ENCODE data around the gene ELOVL5. TPM values are rescaled to one million over a fixed set of nuclear protein-coding genes. Genes with fewer than 3 reads are reported as not detected.

Gene ELOVL5
- total RNA-seq, 1 experiment from 2014 or later: 82.7 TPM

- H3K27ac ChIP-seq (ENCODE audit: low read length): no peak overlapping the region
- no peaks in the 10 kb centered on the region for H3K27me3 ChIP-seq (ENCODE audit: low read length)
- no peak overlapping the region for H3K9ac ChIP-seq (ENCODE audit: low read length)
- DNase-seq: no peak
- H3K4me1 ChIP-seq (ENCODE audit: low read length): peaks cover 18% of the 10 kb centered on the region
- no peaks in the 10 kb centered on the region for H4K20me1 ChIP-seq (ENCODE audit: insufficient read depth, low read depth, low read length)
- H3K9me2 ChIP-seq (replicated peaks; ENCODE audit: insufficient read depth, low read length): no peaks in the 10 kb centered on the region
- no peak overlapping the region for H3K4me3 ChIP-seq (ENCODE audit: low read length)
- H3K79me2 ChIP-seq (ENCODE audit: low read length): no peaks in the 10 kb centered on the region
- no peaks in the 10 kb centered on the region for H3K9me3 ChIP-seq (ENCODE audit: low read length)
- no peak overlapping the region for H3K4me2 ChIP-seq (ENCODE audit: low read depth, low read length, poor library complexity, severe bottlenecking)
- no peaks in the 10 kb centered on the region for H3K36me3 ChIP-seq (ENCODE audit: insufficient read depth, low read length)
- no peak overlapping the region for H2AFZ ChIP-seq (ENCODE audit: low read length)
These were observed 96.5 kb downstream of the ELOVL5 start for GRCh38 chr6:53252177-53252692.

GRCh38 chr6:53251033-53251672 is 97.6 kb downstream of the ELOVL5 start:
- no peak overlapping the region for H3K4me3 ChIP-seq (ENCODE audit: low read length)
- H3K79me2 ChIP-seq (ENCODE audit: low read length): no peaks in the 10 kb centered on the region
- no peaks in the 10 kb centered on the region for H3K9me2 ChIP-seq (replicated peaks; ENCODE audit: insufficient read depth, low read length)
- no peak overlapping the region for H3K4me2 ChIP-seq (ENCODE audit: low read depth, low read length, poor library complexity, severe bottlenecking)
- no peak for DNase-seq
- no peaks in the 10 kb centered on the region for H3K27me3 ChIP-seq (ENCODE audit: low read length)
- no peaks in the 10 kb centered on the region for H4K20me1 ChIP-seq (ENCODE audit: insufficient read depth, low read depth, low read length)
- no peak overlapping the region for H2AFZ ChIP-seq (ENCODE audit: low read length)
- peaks cover 24% of the 10 kb centered on the region for H3K4me1 ChIP-seq (ENCODE audit: low read length)
- H3K27ac ChIP-seq (ENCODE audit: low read length): no peak overlapping the region
- H3K36me3 ChIP-seq (ENCODE audit: insufficient read depth, low read length): no peaks in the 10 kb centered on the region
- H3K9me3 ChIP-seq (ENCODE audit: low read length): no peaks in the 10 kb centered on the region
- H3K9ac ChIP-seq (ENCODE audit: low read length): no peak overlapping the region

GRCh38 chr6:53250176-53251032 is 98.3 kb downstream of the ELOVL5 start:
- H3K4me3 ChIP-seq (ENCODE audit: low read length): no peak overlapping the region
- no peaks in the 10 kb centered on the region for H3K27me3 ChIP-seq (ENCODE audit: low read length)
- H3K9me2 ChIP-seq (replicated peaks; ENCODE audit: insufficient read depth, low read length): no peaks in the 10 kb centered on the region
- no peaks in the 10 kb centered on the region for H3K79me2 ChIP-seq (ENCODE audit: low read length)
- no peak overlapping the region for H3K9ac ChIP-seq (ENCODE audit: low read length)
- H4K20me1 ChIP-seq (ENCODE audit: insufficient read depth, low read depth, low read length): no peaks in the 10 kb centered on the region
- no peak overlapping the region for H3K4me2 ChIP-seq (ENCODE audit: low read depth, low read length, poor library complexity, severe bottlenecking)
- H3K9me3 ChIP-seq (ENCODE audit: low read length): no peaks in the 10 kb centered on the region
- peaks cover 25% of the 10 kb centered on the region for H3K4me1 ChIP-seq (ENCODE audit: low read length)
- no peaks in the 10 kb centered on the region for H3K36me3 ChIP-seq (ENCODE audit: insufficient read depth, low read length)
- H3K27ac ChIP-seq (ENCODE audit: low read length): no peak overlapping the region
- DNase-seq: no peak
- H2AFZ ChIP-seq (ENCODE audit: low read length): no peak overlapping the region

GRCh38 chr6:53246924-53247323 is 101.8 kb downstream of the ELOVL5 start:
- H3K4me2 ChIP-seq (ENCODE audit: low read depth, low read length, poor library complexity, severe bottlenecking): peak overlapping the region; percentile 6
- H3K9ac ChIP-seq (ENCODE audit: low read length): no peak overlapping the region
- peaks cover 39% of the 10 kb centered on the region for H3K4me1 ChIP-seq (ENCODE audit: low read length)
- H3K27me3 ChIP-seq (ENCODE audit: low read length): no peaks in the 10 kb centered on the region
- no peaks in the 10 kb centered on the region for H4K20me1 ChIP-seq (ENCODE audit: insufficient read depth, low read depth, low read length)
- no peaks in the 10 kb centered on the region for H3K9me3 ChIP-seq (ENCODE audit: low read length)
- H3K79me2 ChIP-seq (ENCODE audit: low read length): no peaks in the 10 kb centered on the region
- no peak overlapping the region for H3K27ac ChIP-seq (ENCODE audit: low read length)
- no peak overlapping the region for H2AFZ ChIP-seq (ENCODE audit: low read length)
- no peaks in the 10 kb centered on the region for H3K9me2 ChIP-seq (replicated peaks; ENCODE audit: insufficient read depth, low read length)
- no peaks in the 10 kb centered on the region for H3K36me3 ChIP-seq (ENCODE audit: insufficient read depth, low read length)
- no peak overlapping the region for H3K4me3 ChIP-seq (ENCODE audit: low read length)
- DNase-seq: no peak

GRCh38 chr6:53244958-53245357 is 103.8 kb downstream of the ELOVL5 start:
- peak overlapping the region; percentile 18 for H3K9ac ChIP-seq (ENCODE audit: low read length)
- H3K27me3 ChIP-seq (ENCODE audit: low read length): no peaks in the 10 kb centered on the region
- no peaks in the 10 kb centered on the region for H4K20me1 ChIP-seq (ENCODE audit: insufficient read depth, low read depth, low read length)
- H3K4me1 ChIP-seq (ENCODE audit: low read length): peaks cover 43% of the 10 kb centered on the region
- no peaks in the 10 kb centered on the region for H3K9me3 ChIP-seq (ENCODE audit: low read length)
- no peaks in the 10 kb centered on the region for H3K79me2 ChIP-seq (ENCODE audit: low read length)
- peak overlapping the region; percentile 32; the same call in 1 of the 2 replicates for H3K4me3 ChIP-seq (ENCODE audit: low read length)
- H3K36me3 ChIP-seq (ENCODE audit: insufficient read depth, low read length): no peaks in the 10 kb centered on the region
- DNase-seq: peak; percentile 94
- peak overlapping the region; percentile 54 for H3K4me2 ChIP-seq (ENCODE audit: low read depth, low read length, poor library complexity, severe bottlenecking)
- H3K9me2 ChIP-seq (replicated peaks; ENCODE audit: insufficient read depth, low read length): no peaks in the 10 kb centered on the region
- no peak overlapping the region for H2AFZ ChIP-seq (ENCODE audit: low read length)
- peak overlapping the region; percentile 83 for H3K27ac ChIP-seq (ENCODE audit: low read length)

GRCh38 chr6:53244399-53244931 is 104.3 kb downstream of the ELOVL5 start:
- H3K9me3 ChIP-seq (ENCODE audit: low read length): no peaks in the 10 kb centered on the region
- H3K36me3 ChIP-seq (ENCODE audit: insufficient read depth, low read length): no peaks in the 10 kb centered on the region
- H3K4me3 ChIP-seq (ENCODE audit: low read length): peak overlapping the region; percentile 32; the same call in 1 of the 2 replicates
- H3K79me2 ChIP-seq (ENCODE audit: low read length): no peaks in the 10 kb centered on the region
- H3K27me3 ChIP-seq (ENCODE audit: low read length): no peaks in the 10 kb centered on the region
- peak overlapping the region; percentile 54 for H3K4me2 ChIP-seq (ENCODE audit: low read depth, low read length, poor library complexity, severe bottlenecking)
- peak overlapping the region; percentile 83 for H3K27ac ChIP-seq (ENCODE audit: low read length)
- peaks cover 43% of the 10 kb centered on the region for H3K4me1 ChIP-seq (ENCODE audit: low read length)
- H4K20me1 ChIP-seq (ENCODE audit: insufficient read depth, low read depth, low read length): no peaks in the 10 kb centered on the region
- H3K9me2 ChIP-seq (replicated peaks; ENCODE audit: insufficient read depth, low read length): no peaks in the 10 kb centered on the region
- H2AFZ ChIP-seq (ENCODE audit: low read length): no peak overlapping the region
- no peak for DNase-seq
- peak overlapping the region; percentile 18 for H3K9ac ChIP-seq (ENCODE audit: low read length)

GRCh38 chr6:53241938-53242337 is 106.8 kb downstream of the ELOVL5 start:
- no peaks in the 10 kb centered on the region for H3K36me3 ChIP-seq (ENCODE audit: insufficient read depth, low read length)
- H3K4me2 ChIP-seq (ENCODE audit: low read depth, low read length, poor library complexity, severe bottlenecking): no peak overlapping the region
- H3K27me3 ChIP-seq (ENCODE audit: low read length): no peaks in the 10 kb centered on the region
- H4K20me1 ChIP-seq (ENCODE audit: insufficient read depth, low read depth, low read length): no peaks in the 10 kb centered on the region
- H2AFZ ChIP-seq (ENCODE audit: low read length): no peak overlapping the region
- no peak for DNase-seq
- H3K9me3 ChIP-seq (ENCODE audit: low read length): no peaks in the 10 kb centered on the region
- no peaks in the 10 kb centered on the region for H3K79me2 ChIP-seq (ENCODE audit: low read length)
- no peak overlapping the region for H3K27ac ChIP-seq (ENCODE audit: low read length)
- no peak overlapping the region for H3K9ac ChIP-seq (ENCODE audit: low read length)
- peaks cover 33% of the 10 kb centered on the region for H3K4me1 ChIP-seq (ENCODE audit: low read length)
- H3K9me2 ChIP-seq (replicated peaks; ENCODE audit: insufficient read depth, low read length): no peaks in the 10 kb centered on the region
- H3K4me3 ChIP-seq (ENCODE audit: low read length): no peak overlapping the region

- H3K27me3 ChIP-seq (ENCODE audit: low read length): no peaks in the 10 kb centered on the region
- H3K9me3 ChIP-seq (ENCODE audit: low read length): no peaks in the 10 kb centered on the region
- H4K20me1 ChIP-seq (ENCODE audit: insufficient read depth, low read depth, low read length): no peaks in the 10 kb centered on the region
- no peak overlapping the region for H2AFZ ChIP-seq (ENCODE audit: low read length)
- no peaks in the 10 kb centered on the region for H3K36me3 ChIP-seq (ENCODE audit: insufficient read depth, low read length)
- no peaks in the 10 kb centered on the region for H3K9me2 ChIP-seq (replicated peaks; ENCODE audit: insufficient read depth, low read length)
- DNase-seq: no peak
- H3K4me3 ChIP-seq (ENCODE audit: low read length): no peak overlapping the region
- H3K4me1 ChIP-seq (ENCODE audit: low read length): peaks cover 28% of the 10 kb centered on the region
- H3K27ac ChIP-seq (ENCODE audit: low read length): no peak overlapping the region
- H3K4me2 ChIP-seq (ENCODE audit: low read depth, low read length, poor library complexity, severe bottlenecking): no peak overlapping the region
- no peak overlapping the region for H3K9ac ChIP-seq (ENCODE audit: low read length)
- no peaks in the 10 kb centered on the region for H3K79me2 ChIP-seq (ENCODE audit: low read length)
These were observed 108.0 kb downstream of the ELOVL5 start for GRCh38 chr6:53240761-53241160.
